Muscle layer of colon (tissue), 2 donors: ENCODE data around the gene CBX3.

ENCODE experiments used
- H3K27ac ChIP-seq: one replicate; pipeline ENCODE4 v1.7.0; 2013; ENCODE audit warnings: low read depth, mild to moderate bottlenecking, low read length, moderate library complexity
- H3K27me3 ChIP-seq, 2 donors: one replicate each; pipeline ENCODE4 v1.7.0; 2013; ENCODE audit warnings: low read length in 2 of 2, mild to moderate bottlenecking in 2 of 2; ENCODE audit not compliant: insufficient read depth in 2 of 2, control insufficient read depth in 1 of 2
- H3K36me3 ChIP-seq: one replicate; pipeline ENCODE4 v1.7.0; 2013; ENCODE audit warnings: mild to moderate bottlenecking, low read length; ENCODE audit not compliant: insufficient read depth
- H3K4me1 ChIP-seq: one replicate; pipeline ENCODE4 v1.7.0; 2013; ENCODE audit warnings: mild to moderate bottlenecking, low read length; ENCODE audit not compliant: insufficient read depth
- H3K4me3 ChIP-seq, 2 donors: one replicate each; pipeline ENCODE4 v1.7.0; 2013; ENCODE audit warnings: low read length in 2 of 2, low read depth in 1 of 2, mild to moderate bottlenecking in 1 of 2, moderate library complexity in 1 of 2
- H3K9ac ChIP-seq: one replicate; pipeline ENCODE4 v1.7.0; 2013; ENCODE audit warnings: low read length
- H3K9me3 ChIP-seq: one replicate; pipeline ENCODE4 v1.7.0; 2013; ENCODE audit warnings: mild to moderate bottlenecking, low read length
- donor health status: abdominal sarcoma.
- donor health status: Adenocarcinoma of cecum.

CBX3 gene

GRCh38 chr7:26199301-26200037, 2.1 kb upstream of the CBX3 start:
- H3K27me3 ChIP-seq = no peaks in the 10 kb centered on the region
- H3K27ac ChIP-seq = peak overlapping the region; percentile 100
- no peaks in the 10 kb centered on the region for H3K9me3 ChIP-seq
- H3K4me1 ChIP-seq = peaks cover 50% of the 10 kb centered on the region
- peak overlapping the region; percentile 100 for H3K9ac ChIP-seq
- peak overlapping the region; percentile 90 to 99 for H3K4me3 ChIP-seq
- H3K36me3 ChIP-seq = peaks cover 29% of the 10 kb centered on the region

GRCh38 chr7:26200038-26200443, 1.5 kb upstream of the CBX3 start:
- Histone ChIP-seq H3K4me3 (peak overlapping the region; percentile 90 to 99), H3K9ac (peak overlapping the region; percentile 100), H3K27me3 (no peaks in the 10 kb centered on the region), H3K4me1 (peaks cover 48% of the 10 kb centered on the region), H3K36me3 (peaks cover 25% of the 10 kb centered on the region), H3K9me3 (no peaks in the 10 kb centered on the region), H3K27ac (peak overlapping the region; percentile 100)

GRCh38 chr7:26200444-26201246, 900 bp upstream of the CBX3 start, which contains the start of gene HNRNPA2B1:
Gene HNRNPA2B1, minus strand, starts transcription at chr7:26200746. Its CDS starts 169 bp downstream, at chr7:26200577.
- H3K27ac ChIP-seq = peak within 1 kb of the TSS; percentile 100
- no peaks in the 10 kb centered on the region for H3K27me3 ChIP-seq
- peak within 1 kb of the TSS; percentile 90 to 99 for H3K4me3 ChIP-seq
- H3K9me3 ChIP-seq = no peaks in the 10 kb centered on the region
- peak within 1 kb of the TSS; percentile 100 for H3K9ac ChIP-seq
- peaks cover 45% of the 10 kb centered on the region for H3K4me1 ChIP-seq
- H3K36me3 ChIP-seq = peaks cover 18% of the 10 kb centered on the region

GRCh38 chr7:26202019-26202990, 760 bp downstream of the CBX3 start:
- Histone ChIP-seq H3K27me3 (no peaks in the 10 kb centered on the region), H3K27ac (peak overlapping the region; percentile 82), H3K4me3 (peak overlapping the region; percentile 74 to 82), H3K9ac (peak overlapping the region; percentile 58), H3K9me3 (no peaks in the 10 kb centered on the region), H3K36me3 (peaks cover 14% of the 10 kb centered on the region), H3K4me1 (peaks cover 29% of the 10 kb centered on the region)

GRCh38 chr7:26203016-26203415, 1.5 kb downstream of the CBX3 start:
- Histone ChIP-seq H3K9me3 (no peaks in the 10 kb centered on the region), H3K27ac (peak overlapping the region; percentile 82), H3K9ac (peak overlapping the region; percentile 53), H3K27me3 (no peaks in the 10 kb centered on the region), H3K4me3 (peak overlapping the region; percentile 74 to 82), H3K4me1 (peaks cover 25% of the 10 kb centered on the region), H3K36me3 (peaks cover 15% of the 10 kb centered on the region)

- Histone ChIP-seq H3K9ac (no peak overlapping the region), H3K4me1 (peaks cover 19% of the 10 kb centered on the region), H3K27me3 (no peaks in the 10 kb centered on the region), H3K4me3 (no peak overlapping the region), H3K27ac (no peak overlapping the region), H3K36me3 (peaks cover 54% of the 10 kb centered on the region), H3K9me3 (no peaks in the 10 kb centered on the region)
These were observed 6.5 kb downstream of the CBX3 start for GRCh38 chr7:26208040-26208439.

GRCh38 chr7:26212921-26213718, 11.6 kb downstream of the CBX3 start:
- no peak overlapping the region for H3K4me3 ChIP-seq
- H3K9me3 ChIP-seq = no peaks in the 10 kb centered on the region
- no peaks in the 10 kb centered on the region for H3K27me3 ChIP-seq
- H3K4me1 ChIP-seq = no peaks in the 10 kb centered on the region
- no peak overlapping the region for H3K27ac ChIP-seq
- H3K36me3 ChIP-seq = peaks cover 37% of the 10 kb centered on the region
- no peak overlapping the region for H3K9ac ChIP-seq

- no peaks in the 10 kb centered on the region for H3K9me3 ChIP-seq
- peaks cover 37% of the 10 kb centered on the region for H3K36me3 ChIP-seq
- no peaks in the 10 kb centered on the region for H3K4me1 ChIP-seq
- no peaks in the 10 kb centered on the region for H3K27me3 ChIP-seq
- no peak overlapping the region for H3K27ac ChIP-seq
- no peak overlapping the region for H3K4me3 ChIP-seq
- H3K9ac ChIP-seq = no peak overlapping the region
These were observed 12.4 kb downstream of the CBX3 start for GRCh38 chr7:26213807-26214515.

GRCh38 chr7:26216049-26216448, 14.5 kb downstream of the CBX3 start:
- H3K9ac ChIP-seq = no peak overlapping the region
- H3K9me3 ChIP-seq = no peaks in the 10 kb centered on the region
- no peaks in the 10 kb centered on the region for H3K27me3 ChIP-seq
- H3K4me1 ChIP-seq = no peaks in the 10 kb centered on the region
- no peak overlapping the region for H3K27ac ChIP-seq
- peaks cover 18% of the 10 kb centered on the region for H3K36me3 ChIP-seq
- H3K4me3 ChIP-seq = no peak overlapping the region

GRCh38 chr7:26224359-26224758, 22.8 kb downstream of the CBX3 start:
- Histone ChIP-seq H3K9ac (no peak overlapping the region), H3K9me3 (no peaks in the 10 kb centered on the region), H3K4me3 (no peak overlapping the region), H3K27ac (no peak overlapping the region), H3K36me3 (no peaks in the 10 kb centered on the region), H3K27me3 (no peaks in the 10 kb centered on the region), H3K4me1 (no peaks in the 10 kb centered on the region)
